NOMO-1 (cell line): ENCODE data around the gene FMN1.

Experiments used
- DNase-seq, 2 experiments: peaks; one replicate each; lab custom pipeline; 2025; ENCODE audit not compliant: unreplicated experiment in 2 of 2; lab: John Stamatoyannopoulos, UW

FMN1 gene

GRCh38 chr15:32843219-32843815 lies 351.2 kb downstream of the FMN1 start:
- DNase-seq, result peak; percentile 76 to 85

GRCh38 chr15:32842081-32842480 lies 352.4 kb downstream of the FMN1 start:
- DNase-seq, result no peak

GRCh38 chr15:32840507-32841245 lies 353.8 kb downstream of the FMN1 start:
- DNase-seq, result no peak

GRCh38 chr15:32838820-32839219 lies 355.7 kb downstream of the FMN1 start:
- DNase-seq, result peak in 1 of 2 experiments; percentile 8

GRCh38 chr15:32838338-32838737 lies 356.2 kb downstream of the FMN1 start:
- DNase-seq, result no peak

GRCh38 chr15:32837935-32838334 lies 356.6 kb downstream of the FMN1 start:
- no peak for DNase-seq

GRCh38 chr15:32834156-32834555 lies 360.4 kb downstream of the FMN1 start:
- peak; percentile 75 to 90 for DNase-seq

GRCh38 chr15:32833379-32833821 lies 361.1 kb downstream of the FMN1 start:
- DNase-seq, result no peak

- DNase-seq, result no peak
These were observed 363.0 kb downstream of the FMN1 start for GRCh38 chr15:32831485-32831884.

- no peak for DNase-seq
These were observed 364.3 kb downstream of the FMN1 start for GRCh38 chr15:32830241-32830640.

GRCh38 chr15:32829436-32829835 lies 365.1 kb downstream of the FMN1 start:
- DNase-seq, result no peak

GRCh38 chr15:32828507-32829186 lies 365.9 kb downstream of the FMN1 start:
- DNase-seq, result no peak

GRCh38 chr15:32826685-32827084 lies 367.8 kb downstream of the FMN1 start:
- no peak for DNase-seq

- DNase-seq, result no peak
These were observed 369.3 kb downstream of the FMN1 start for GRCh38 chr15:32825219-32825618.

- DNase-seq, result no peak
These were observed 369.7 kb downstream of the FMN1 start for GRCh38 chr15:32824777-32825176.

- DNase-seq, result no peak
These were observed 370.8 kb downstream of the FMN1 start for GRCh38 chr15:32823750-32824149.

GRCh38 chr15:32822739-32823138 lies 371.8 kb downstream of the FMN1 start:
- no peak for DNase-seq

GRCh38 chr15:32819448-32819847 lies 375.1 kb downstream of the FMN1 start:
- no peak for DNase-seq

GRCh38 chr15:32818758-32819447 lies 375.6 kb downstream of the FMN1 start:
- no peak for DNase-seq

GRCh38 chr15:32817577-32817976 lies 376.9 kb downstream of the FMN1 start:
- no peak for DNase-seq

- no peak for DNase-seq
These were observed 387.2 kb downstream of the FMN1 start for GRCh38 chr15:32807331-32807730.
